GM18870 (cell line): Measurements from ENCODE around the gene APC.
"Not testable (repeated sequence)": the region's sequence is repeated elsewhere in the genome, so short reads cannot be mapped to it uniquely, and the experiment has no call there.

ENCODE experiments used
- ATAC-seq: cut with Tn5 transposase; IDR thresholded peaks from one replicate; pipeline ENCODE4 v1.9.1; 2021; ENCODE audit warnings: moderate library complexity; ENCODE audit not compliant: unreplicated experiment

Gene APC

DNA sequence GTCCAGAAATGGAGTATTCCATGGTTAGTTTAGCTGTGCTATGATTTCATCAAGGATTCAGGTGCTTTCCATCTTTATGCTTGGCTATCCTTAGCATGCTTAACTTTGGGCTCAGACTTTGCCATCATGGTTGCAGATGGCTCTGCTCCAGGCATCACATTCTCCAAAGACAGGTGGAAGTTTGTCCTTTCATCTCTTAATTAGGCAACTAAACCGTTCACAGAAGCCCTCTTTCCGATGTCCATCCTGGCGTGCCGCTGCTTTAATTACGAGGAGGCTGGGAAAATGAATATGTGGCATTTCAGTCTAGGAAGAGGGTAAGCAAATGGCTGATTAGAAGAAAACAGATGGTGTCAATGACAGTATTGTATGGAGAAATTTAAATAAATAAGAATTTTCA, 24.5 kb upstream of the APC start:
- no peak for ATAC-seq

DNA sequence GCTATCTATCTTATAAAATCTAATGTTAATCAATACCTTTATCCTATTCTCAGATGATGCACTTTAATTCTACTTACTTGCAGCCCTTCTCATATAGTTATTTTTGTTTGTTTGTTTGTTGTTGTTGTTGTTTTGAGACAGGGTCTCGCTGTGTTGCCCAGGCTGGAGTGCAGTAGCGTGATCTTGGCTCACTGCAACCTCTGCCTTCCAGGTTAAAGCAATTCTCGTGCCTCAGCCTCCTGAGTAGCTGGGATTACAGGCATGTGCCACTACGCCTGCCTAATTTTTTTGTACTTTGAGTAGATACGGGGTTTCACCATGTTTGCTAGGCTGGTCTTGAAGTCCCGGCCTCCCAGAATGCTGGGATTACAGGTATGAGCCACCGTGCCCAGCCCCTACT, 20.8 kb upstream of the APC start:
- ATAC-seq, result not testable (repeated sequence)

GRCh38 chr5:112717506-112718082, 20.1 kb upstream of the APC start:
- ATAC-seq, result no peak

GRCh38 chr5:112718344-112718743, 19.3 kb upstream of the APC start:
- ATAC-seq, result no peak

DNA sequence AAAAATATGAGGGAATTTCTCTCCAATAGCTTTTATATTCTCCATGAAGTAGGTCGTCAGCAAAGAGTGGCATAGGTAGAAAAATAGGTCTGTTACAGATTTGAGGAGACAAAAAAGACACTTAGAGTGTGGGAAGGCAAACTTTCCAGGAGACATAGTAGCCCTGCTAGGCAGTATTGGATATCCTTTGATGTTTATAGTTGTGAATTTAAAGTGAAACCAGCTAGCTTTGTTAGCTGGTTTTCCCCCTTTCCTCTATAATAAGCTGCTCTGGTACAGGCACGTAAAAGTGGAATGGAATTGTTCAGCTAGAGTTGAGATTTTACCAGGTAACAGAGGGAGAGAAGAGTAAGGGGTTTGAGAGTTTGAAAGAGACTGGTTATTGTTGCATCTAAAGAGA, 17.1 kb upstream of the APC start:
- no peak for ATAC-seq

GRCh38 chr5:112724901-112725300, 12.8 kb upstream of the APC start:
- no peak for ATAC-seq

DNA sequence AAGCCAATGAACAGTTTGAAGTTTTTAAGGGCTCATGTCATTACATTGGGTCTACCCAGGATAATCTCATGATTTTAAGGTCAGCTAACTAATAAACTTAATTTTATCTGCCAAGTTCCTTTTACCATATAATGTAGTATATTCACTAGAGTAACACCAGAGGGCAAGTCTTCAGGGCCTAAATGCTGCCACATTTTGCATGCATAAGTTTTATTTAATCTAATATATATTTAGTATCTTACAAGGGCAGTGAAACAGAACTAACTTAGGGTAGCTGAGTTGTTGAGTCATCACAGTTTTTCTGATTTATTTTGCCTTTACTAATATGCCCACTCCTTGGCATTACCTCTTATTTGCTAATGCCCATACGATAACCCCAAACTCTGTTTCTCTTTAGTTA, 8.1 kb upstream of the APC start:
- ATAC-seq, result no peak

DNA sequence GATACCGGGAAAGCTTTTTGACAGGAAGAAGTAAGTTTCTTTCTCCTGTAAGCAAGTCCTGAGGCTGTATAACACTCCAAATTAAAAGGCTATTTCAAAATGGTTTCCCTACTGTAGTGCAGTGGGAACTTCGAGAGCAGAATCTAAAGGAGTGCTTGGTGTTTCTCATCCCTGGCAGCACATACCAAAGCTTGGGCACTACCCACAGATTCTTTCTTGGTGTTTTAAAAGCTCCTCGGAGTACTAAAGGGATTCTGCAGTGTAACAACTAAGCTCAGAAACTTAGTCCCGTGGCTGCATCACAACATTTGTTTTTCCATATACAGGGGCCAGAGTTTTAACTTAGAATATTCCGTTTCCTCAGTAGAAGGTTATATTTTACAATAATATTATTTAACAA, 5.6 kb upstream of the APC start:
- ATAC-seq, result no peak

DNA sequence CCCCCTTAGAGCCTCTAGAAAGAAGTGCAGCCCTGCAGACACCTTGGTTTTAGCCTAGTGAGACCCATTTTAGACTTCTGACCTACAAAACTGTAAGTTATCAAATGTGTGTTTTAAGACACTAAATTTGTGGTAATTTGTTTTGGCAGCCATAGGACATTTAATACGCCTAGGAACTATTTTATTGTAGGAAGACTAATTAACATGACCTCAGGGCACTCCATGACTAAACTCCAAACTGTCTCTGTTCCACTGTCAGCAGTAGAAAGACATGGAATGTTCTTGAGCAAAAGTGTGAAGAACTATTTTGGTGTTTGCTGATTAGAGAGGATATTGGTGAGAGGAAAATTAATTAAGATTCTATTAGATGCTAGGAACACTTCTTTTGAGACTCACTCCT, 4.1 kb upstream of the APC start:
- ATAC-seq, result no peak

DNA sequence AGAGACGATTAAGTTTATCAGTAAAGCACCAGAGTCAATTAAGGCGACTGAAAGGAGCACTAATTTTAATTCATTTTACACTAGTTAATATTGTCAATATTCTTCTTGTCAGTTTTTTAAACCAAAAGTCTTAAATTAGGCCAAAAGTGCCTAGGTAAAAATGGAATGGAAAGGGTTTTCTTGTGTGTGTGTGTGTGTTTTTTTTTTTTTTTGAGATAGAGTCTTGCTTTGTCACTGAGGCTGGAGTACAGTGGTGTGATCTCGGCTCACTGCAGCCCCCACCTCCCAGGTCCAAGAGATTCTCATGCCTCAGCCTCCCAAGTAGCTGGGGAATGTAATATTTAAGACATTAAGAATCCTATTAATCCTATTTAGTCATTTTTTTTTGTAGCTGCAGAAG, 3.1 kb upstream of the APC start:
- no peak for ATAC-seq

- ATAC-seq, result no peak
These were observed 2.0 kb upstream of the APC start for GRCh38 chr5:112735702-112736101.

DNA sequence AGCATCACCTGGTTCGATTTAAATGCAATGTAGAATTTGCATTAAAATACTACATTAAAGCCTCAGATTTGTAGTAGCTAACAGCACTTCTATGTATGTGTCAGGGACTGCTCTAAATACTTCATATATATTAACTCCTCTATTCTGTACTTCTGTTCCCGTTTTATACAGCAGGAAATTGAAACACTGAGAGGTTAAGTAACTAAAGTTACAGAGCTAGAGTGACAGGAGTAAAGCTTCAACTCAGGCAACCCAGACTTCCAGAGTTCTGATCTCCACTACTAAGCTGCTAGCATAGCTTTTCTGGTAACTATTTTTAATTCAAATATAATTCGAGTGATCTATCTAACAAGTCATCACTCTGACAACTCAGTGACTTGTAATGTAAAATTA, 619 bp upstream of the APC start:
- peak; percentile 14 for ATAC-seq

- ATAC-seq, result no peak
These were observed 491 bp downstream of the APC start for GRCh38 chr5:112738191-112738560.

DNA sequence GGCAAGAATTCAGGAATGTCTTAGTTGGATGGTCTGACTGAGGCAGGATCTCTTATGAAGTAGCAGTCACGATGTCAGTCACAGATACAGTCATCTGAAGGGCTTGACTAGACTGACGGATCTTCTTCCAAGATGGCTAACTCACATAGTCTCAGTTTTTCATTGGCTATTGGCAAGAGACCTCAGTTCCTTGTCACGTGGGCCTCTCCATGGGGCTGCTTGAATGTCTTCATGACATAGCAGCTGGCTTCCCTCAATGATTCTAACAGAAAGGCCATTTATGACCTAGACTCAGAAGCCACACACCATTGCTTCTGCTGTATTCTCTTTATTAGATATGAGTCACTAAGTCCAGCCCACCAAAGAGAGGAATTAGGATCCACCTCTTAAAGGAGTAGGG, 4.7 kb downstream of the APC start:
- ATAC-seq, result no peak

GRCh38 chr5:112743631-112744030, 5.9 kb downstream of the APC start:
- ATAC-seq, result no peak

DNA sequence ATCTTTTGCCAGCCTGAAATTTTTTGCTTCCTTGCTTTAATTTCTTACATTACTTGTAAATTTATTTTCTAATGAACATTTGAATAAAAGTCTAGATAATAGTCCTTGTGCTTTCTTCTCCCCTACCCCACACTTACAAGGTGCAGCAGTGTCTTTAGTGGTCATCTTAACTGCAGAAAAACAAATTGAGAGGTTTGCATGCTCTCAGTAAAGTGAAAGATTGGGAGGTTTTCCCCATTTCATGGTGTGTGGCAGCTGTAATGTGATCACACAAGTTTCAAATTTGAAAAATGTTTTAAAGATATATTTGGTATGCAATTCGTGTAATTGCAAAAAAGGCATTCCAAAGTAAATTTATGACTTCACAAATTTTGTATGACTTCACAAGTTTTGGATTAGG, 14.7 kb downstream of the APC start:
- ATAC-seq, result no peak

DNA sequence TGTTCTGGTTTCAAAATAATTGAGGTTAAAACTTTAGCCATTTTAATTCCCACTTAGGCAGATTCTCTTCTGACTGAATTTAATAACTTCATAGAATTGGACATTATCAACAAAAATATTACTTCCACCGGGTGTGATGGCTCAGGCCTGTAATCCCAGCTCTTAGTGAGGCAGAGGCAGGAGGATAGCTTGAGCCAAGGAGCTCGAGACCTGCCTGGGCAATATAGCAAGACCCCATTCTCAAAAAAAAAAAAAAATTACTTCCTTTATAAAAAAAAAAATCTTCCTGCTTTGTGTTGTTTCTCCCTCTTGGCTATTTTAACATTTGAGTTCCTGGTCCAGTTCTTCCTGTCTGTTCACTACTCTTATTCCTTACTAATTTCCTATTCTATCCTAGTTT, 18.0 kb downstream of the APC start:
- no peak for ATAC-seq

GRCh38 chr5:112757468-112758208, 20.0 kb downstream of the APC start:
- ATAC-seq, result peak; percentile 84

GRCh38 chr5:112758676-112759075, 21.0 kb downstream of the APC start:
- ATAC-seq, result no peak

GRCh38 chr5:112762113-112762810, 24.6 kb downstream of the APC start:
- no peak for ATAC-seq

- ATAC-seq, result no peak
These were observed 25.5 kb downstream of the APC start for GRCh38 chr5:112763165-112763564.

- no peak for ATAC-seq
These were observed 34.4 kb downstream of the APC start for GRCh38 chr5:112772124-112772523.
